ENCODE data around the gene KCNRG.
"Not testable (repeated sequence)": the region's sequence is repeated elsewhere in the genome, so short reads cannot be mapped to it uniquely, and the experiment has no call there.

The KCNRG gene

DNA sequence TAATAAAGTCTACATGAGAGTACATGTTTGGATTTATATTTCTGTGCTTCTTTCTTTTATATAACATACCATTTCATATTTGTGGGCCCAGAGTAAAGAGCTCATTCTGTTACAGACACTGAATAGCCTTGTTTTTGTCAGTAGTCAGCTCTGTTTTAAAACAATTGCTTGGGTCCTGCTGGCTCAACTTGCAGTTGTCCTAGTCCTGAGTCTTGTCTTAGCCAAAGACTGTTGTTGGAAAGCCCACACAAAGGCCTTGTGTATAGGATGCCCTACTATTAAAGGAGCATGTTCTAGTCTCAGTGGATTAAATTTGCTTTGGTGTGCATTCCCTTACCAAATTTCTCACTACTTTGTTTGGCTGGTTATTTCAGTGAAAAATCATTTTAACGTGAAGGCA lies 3.8 kb upstream of the KCNRG start:
- no peak for FAIRE-seq

DNA sequence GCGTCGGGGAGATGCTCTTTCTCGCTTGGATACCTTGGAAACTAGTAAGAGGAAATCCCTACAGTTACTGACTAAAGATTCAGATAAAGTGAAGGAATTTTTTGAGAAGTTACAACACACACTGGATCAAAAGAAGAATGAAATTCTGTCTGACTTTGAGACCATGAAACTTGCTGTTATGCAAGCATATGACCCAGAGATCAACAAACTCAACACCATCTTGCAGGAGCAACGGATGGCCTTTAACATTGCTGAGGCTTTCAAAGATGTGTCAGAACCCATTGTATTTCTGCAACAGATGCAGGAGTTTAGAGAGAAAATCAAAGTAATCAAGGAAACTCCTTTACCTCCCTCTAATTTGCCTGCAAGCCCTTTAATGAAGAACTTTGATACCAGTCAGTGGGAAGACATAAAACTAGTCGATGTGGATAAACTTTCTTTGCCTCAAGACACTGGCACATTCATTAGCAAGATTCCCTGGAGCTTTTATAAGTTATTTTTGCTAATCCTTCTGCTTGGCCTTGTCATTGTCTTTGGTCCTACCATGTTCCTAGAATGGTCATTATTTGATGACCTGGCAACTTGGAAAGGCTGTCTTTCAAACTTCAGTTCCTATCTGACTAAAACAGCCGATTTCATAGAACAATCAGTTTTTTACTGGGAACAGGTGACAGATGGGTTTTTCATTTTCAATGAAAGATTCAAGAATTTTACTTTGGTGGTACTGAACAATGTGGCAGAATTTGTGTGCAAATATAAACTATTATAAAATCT lies 2.7 kb upstream of the KCNRG start:
- no peak for FAIRE-seq
- DNase-seq (ENCODE audit: low spot score): no peak

More for the DNA sequence above, 3.8 kb upstream of the KCNRG start:
- DNase-seq (ENCODE audit: low spot score): no peak

DNA sequence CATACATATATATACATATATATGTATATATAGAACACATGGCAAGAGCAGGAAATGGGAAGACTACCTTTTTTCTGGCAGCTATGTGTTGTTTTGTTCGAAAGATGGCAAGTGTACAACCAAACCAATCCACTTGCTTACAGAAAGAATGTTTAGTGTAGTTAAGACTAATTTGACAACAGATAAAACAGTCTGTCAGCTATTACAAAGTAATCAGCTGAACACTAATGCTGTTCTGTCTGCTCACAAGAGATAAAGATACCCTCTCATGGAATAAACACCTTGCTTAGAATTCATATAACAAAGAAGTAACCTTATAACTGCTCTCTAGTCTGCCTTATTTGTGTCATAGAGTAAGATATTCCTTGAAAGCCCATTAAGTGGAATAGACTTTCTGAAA lies 858 bp upstream of the KCNRG start:
- DNase-seq (ENCODE audit: low spot score) (no peak), FAIRE-seq (no peak)

DNA sequence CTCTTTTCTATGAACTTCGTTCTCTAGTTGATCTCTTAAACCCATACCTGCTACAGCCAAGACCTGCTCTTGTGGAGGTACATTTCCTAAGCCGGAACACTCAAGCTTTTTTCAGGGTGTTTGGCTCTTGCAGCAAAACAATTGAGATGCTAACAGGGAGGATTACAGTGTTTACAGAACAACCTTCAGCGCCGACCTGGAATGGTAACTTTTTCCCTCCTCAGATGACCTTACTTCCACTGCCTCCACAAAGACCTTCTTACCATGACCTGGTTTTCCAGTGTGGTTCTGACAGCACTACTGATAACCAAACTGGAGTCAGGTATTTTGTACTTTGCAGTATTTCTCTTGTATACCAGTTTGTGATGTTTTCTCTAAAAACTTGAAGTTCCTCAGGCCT lies 506 bp downstream of the KCNRG start:
- DNase-seq (ENCODE audit: low spot score) (no peak), FAIRE-seq (no peak)

DNA sequence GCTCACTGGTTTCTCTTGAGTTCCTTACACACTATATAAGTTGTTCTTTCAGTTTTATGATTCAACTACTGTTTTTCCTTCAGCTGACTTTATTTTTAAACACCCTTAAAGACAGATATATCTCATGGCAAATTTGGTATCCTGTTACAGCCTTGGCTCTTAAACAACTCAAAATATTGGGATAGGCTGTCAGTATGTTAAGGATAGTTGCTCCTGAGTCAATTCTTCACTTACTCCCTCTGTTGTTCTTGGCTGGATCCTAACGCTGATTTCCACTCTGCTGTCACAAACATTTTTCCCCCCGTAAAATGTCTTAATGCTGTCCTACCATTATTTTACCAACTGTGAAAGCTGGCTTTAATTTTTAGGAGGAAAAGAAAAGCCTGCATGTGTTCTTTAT lies 1.2 kb downstream of the KCNRG start:
- DNase-seq (ENCODE audit: low spot score) (no peak), FAIRE-seq (no peak)

DNA sequence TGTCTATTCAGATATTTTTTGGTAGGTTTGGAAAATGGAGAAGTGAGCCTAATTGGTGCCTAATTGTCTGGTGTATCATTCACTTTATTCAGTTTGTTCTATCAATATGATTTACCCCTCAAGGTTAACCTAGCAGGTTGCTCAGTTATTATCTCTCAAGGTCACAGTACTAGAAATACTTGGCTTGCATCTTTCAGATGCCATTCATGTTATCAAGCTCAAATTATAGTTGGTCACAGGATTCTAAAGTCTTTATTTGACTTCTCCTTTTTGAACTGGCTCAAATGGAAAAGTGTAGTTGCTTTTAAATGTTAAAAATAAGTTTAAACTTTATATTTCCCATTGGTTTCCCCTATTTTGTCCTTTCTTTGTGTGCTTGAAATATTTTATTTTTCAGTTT lies 2.6 kb downstream of the KCNRG start:
- DNase-seq (ENCODE audit: low spot score): no peak
- FAIRE-seq: no peak

DNA sequence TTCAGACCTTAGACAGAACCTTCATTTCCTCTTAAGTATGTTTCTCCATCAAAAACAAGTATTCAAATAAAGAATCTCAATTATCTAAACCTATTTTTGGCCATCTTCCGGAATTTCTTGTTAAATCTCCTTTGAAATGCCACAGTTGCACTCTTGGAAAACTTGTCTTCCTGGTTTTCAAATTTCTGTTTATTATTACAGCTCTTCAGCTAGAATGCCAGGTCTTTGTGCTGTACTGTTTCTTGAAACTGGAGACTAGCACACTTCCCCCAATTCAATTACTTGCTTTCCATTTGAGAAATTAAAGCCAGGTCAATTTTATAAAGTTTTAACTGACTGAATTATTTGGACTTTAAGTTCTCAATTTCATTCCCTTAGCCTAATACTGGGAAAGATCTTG lies 10.2 kb downstream of the KCNRG start:
- no peak for FAIRE-seq
- no peak for DNase-seq (ENCODE audit: low spot score)

DNA sequence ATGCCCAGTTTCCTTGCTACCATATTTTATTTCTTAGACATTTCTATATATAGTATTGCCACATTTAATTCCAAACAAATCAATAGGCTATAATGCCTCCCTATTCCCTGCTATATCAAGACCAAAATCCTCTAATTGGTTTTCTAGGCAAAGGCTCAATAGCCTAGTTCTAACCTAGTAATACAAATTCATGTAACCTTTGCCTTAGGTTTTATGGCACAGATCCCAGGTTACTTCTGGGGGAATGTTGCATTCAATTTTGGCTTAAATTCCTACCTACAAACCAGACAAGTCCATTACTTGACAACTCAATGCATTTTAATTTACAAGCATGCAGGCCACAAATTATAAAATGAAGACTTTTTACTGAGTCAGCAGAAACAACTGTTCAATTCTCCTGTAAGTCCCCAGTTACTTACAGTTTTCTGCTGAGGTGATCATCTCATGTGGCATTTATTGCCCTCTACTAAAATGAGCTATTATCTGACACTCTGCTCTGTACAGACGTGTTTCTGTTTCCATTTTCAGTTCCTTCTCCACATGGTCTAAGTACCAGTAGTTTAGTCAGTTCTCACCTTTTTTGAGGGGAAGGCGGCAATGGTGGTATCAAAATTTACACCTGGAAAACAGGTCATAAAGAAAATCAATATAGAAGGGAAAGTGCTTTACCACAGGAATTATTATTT lies 11.7 kb downstream of the KCNRG start:
- no peak for FAIRE-seq

DNA sequence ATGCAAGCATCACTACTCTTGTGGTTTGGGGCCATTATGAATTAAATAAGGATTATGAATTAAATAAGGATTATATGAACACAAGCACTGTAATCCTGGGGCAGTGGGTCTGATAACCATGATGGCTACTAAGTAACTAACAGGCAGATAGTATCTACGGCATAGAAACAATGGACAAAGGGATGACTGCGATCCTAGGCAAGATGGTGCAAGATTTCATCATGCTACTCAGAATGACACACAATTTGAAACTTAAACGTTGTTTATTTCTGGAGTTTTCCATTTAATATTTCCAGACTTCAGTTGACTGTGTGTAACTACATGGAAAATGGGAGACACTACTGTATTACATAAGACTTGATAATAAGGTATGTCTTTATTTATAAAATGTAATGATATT lies 15.1 kb downstream of the KCNRG start:
- DNase-seq (ENCODE audit: low spot score) (no peak), FAIRE-seq (no peak)

More for the DNA sequence above, 11.7 kb downstream of the KCNRG start:
- DNase-seq (ENCODE audit: low spot score): no peak

DNA sequence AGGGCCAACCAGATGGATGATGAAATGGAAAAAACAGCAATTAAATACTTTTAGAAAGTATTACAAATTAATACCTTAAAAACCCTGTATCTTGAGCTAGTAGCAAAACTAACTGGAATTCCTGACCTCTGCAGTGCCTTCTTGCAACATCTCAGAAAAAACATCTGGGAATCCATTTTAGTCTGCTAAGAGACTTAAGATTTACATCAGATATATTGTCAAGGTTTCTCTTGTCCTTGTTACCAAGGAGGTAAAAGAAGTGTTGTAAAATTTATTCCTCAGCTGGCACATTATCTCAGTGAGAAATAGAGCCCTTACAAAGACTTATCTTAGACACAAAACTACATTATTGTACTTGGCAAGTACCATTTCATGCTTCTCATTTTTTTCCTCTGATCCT lies 18.5 kb downstream of the KCNRG start:
- FAIRE-seq (no peak), DNase-seq (ENCODE audit: low spot score) (no peak)

DNA sequence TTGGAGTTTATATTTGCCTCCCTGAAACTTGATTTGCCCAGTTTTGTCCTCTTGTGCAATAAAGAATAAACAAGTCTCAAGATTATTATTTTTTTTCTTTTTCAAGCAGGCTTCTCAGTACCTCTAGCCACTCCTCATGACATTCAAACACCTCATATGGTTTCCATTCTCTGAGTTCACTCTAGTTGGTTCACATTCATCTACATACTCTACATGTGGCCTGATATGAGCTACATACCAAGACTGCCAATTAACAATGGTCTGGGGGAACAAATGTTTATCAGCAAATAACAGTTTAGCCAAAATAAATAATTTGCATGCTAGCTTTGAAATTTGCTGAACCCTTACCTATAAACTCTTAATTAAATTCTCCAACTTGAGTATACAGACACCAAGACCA lies 22.5 kb downstream of the KCNRG start:
- DNase-seq (ENCODE audit: low spot score): no peak
- no peak for FAIRE-seq

DNA sequence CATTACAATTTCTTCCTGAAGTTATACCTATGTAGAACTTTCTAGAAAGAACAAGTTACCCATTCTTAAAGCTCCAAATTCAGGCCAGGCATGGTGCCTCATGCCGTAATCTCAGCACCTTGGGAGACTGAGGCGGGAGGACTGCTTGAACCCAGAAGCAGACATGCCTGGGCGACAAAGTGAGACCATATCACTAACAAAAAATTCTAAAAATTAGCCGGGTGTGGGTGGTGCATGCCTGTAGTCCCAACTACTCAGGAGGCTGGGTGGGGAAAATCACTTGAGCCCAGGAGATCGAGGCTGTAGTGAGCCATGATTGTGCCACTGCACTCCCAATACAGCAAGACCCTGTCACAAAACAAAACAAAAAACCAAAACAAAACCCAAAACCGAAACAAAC lies 23.0 kb downstream of the KCNRG start:
- FAIRE-seq (no peak), DNase-seq (ENCODE audit: low spot score) (no peak)

DNA sequence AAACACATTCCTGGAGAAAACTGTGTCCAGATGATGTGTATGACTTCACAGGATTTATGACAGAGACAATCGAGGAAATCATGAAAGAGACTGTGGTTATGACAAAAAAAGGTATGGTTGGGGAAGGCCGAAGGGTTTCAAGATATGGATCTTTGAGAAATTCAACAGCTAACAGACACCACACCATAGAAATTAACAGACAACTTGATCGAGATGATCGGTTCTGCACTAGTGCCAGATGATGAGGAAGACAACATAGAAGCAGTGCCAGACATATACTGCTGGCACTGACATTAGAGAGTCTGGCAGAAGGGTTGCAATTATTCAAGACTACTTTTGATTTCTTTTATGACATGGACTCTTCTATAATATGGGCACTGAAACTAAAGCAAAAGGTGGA lies 37.2 kb downstream of the KCNRG start:
- FAIRE-seq (no peak), DNase-seq (ENCODE audit: low spot score) (no peak)

DNA sequence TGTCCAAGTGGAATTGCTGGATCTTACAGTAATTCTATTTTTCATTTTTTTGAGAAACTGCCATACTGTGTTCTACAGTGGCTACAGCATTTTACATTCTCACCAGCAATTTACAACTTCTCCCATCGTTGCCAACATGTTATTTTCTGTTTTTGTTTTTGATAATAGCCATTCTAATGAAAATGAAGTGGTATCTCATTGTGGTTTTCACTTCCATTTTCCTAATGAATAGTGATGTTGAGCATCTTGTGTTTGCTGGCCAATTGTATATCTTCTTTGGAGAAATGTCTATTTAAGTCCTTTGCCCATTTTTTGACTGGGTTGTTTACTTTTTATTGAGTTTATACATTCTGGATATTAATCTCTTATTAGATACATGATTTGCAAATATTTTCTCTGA lies 38.6 kb downstream of the KCNRG start:
- DNase-seq (ENCODE audit: low spot score) (no peak), FAIRE-seq (no peak)

DNA sequence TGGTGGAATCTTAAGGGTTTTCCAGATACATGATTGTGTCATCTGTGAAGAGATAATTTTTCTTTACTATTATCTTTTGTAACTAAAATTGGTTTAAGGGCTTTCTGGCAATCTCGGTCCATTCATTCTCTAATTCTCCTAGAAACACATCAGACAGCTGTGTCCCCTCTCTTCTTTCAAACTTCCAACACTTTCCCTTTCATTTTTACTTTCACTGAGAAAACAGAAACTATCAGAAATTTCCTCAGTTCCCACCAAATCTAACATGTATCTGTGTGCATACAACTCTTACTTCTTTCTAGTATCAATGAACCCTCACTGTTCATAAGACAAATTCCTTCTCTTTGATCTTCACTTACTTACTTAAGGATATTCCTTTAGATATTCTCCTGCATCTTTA lies 40.2 kb downstream of the KCNRG start:
- no peak for DNase-seq (ENCODE audit: low spot score)

DNA sequence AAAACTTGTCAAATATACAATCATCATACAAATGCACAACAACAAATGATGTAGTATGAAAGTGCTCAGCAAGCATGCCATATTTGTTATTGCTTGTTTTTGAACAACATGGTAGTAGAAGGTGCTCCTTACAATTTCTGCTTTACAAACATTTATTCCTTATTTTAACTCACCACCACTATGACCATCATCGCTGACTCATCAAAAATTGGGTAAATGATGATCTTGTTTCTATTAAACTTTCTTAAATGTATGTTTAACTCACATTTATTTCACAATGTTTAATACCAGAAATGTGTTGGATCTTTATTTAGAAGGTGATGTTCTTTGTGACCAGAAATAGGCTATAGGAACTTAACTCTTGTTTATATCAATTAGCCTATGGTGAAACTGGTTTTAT lies 45.5 kb downstream of the KCNRG start:
- FAIRE-seq: no peak
- no peak for DNase-seq (ENCODE audit: low spot score)

More for the DNA sequence above, 40.2 kb downstream of the KCNRG start:
- FAIRE-seq: no peak

DNA sequence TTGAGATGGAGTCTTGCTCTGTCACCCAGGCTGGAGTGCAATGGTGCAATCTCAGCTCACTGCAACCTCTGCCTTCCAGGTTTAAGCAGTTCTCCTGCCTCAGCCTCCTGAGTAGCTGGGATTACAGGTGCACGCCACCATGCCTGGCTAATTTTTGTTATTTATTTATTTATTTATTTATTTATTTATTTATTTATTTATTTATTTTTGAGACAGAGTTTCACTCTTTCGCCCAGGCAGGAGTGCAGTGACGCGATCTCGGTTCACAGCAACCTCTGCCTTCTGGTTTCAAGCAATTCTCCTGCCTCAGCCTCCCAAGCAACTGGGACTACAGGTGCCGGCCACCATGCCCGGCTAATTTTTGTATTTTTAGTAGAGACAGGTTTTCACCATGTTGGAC lies 47.1 kb downstream of the KCNRG start:
- not testable (repeated sequence) for DNase-seq (ENCODE audit: low spot score); FAIRE-seq

DNA sequence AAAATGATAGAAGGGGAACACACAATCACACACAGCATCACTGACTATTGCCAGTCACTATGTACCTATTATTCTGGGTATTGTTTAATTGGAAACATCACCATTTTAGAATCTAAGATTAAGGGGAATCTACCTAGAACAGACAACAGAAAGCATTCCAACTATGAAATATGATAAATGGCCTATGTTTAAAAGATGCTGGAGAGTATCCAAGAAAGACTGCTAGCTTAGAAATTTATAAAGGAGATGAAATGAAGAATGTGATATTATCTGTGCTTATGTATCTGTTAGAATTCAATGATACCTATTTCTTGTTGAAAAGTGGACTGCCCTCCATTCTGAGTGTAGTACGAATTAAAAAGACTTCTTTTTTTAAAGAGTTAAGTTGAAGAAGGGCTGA lies 50.5 kb downstream of the KCNRG start:
- no peak for FAIRE-seq
- DNase-seq (ENCODE audit: low spot score): no peak

DNA sequence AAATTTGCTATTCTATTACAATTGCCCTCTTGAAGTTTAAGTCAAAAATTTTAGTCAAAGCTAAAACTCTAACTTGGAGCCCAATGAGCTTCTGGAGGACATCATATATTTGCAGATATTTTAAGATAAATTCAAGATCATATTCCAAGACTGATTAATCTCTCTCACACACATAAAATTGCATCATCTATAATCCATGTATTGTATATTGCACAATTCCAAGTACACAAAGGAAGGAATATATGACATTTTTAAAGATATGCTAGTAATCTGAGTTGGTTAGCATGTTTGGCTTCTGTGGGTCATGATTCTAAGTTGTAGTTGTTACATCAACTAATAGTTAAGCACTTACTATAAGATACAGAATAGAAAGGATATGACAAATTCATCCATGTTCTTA lies 53.3 kb downstream of the KCNRG start:
- DNase-seq (ENCODE audit: low spot score): no peak
- FAIRE-seq: no peak

DNA sequence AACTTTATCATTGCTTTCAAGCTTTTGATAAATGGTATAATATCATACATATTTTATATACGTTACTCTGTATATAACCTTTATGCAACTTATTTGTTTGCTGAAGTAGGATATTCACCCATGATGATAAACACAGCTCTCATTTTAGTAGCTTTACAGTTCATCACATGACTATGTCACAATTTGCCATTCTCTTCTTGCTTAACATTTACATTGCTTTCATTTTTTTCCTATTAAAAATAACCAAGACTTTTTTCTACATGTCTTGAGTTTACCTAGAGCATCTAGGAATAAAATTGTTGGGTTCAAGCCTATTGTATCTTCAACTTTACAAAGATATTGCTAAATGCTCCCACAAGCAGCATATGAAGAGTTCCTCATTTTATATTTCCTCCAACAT lies 54.0 kb downstream of the KCNRG start:
- FAIRE-seq (no peak), DNase-seq (ENCODE audit: low spot score) (no peak)

DNA sequence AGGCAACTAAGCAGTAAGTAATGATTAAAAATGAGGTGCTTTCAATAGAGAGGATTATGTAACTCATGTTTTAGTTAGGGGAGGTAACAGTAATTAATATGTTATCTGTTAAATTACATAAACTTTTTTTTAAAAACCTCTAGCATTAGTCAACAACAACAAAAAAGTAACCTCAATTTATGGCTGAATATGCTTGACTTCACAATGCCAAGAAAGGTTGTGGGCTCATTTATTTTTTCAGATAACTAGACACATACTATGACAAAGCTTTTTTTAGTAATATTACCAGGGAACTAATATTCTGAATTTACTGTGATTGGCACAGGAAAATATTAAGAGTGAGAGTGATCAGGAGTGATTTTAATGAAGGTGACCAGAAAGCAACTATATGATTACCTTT lies 54.9 kb downstream of the KCNRG start:
- FAIRE-seq (no peak), DNase-seq (ENCODE audit: low spot score) (no peak)
